ENCODE results near the gene MRPL33. TPM values are rescaled to one million over a fixed set of nuclear protein-coding genes. Genes with fewer than 3 reads are reported as not detected.

MRPL33 gene
- total and polyA plus RNA-seq, 2 experiments from 2014 or later = 80.5 to 310 TPM

- TF ChIP-seq ZNF462 (CRISPR knock-in tag; IDR thresholded peaks at IDR 0.05) (no peak), JUNB (IDR thresholded peaks at IDR 0.05; ENCODE audit: unreplicated experiment) (no peak), NANOG (IDR thresholded peaks at IDR 0.05; ENCODE audit: borderline replicate concordance) (no peak)
These were observed 28.1 kb downstream of the MRPL33 start (continued) for GRCh38 chr2:27799646-27800010.

- Histone ChIP-seq H2AFZ (no peak overlapping the region), H3K4me1 (ENCODE audit: insufficient read depth) (no peaks in the 10 kb centered on the region), H3K27me3 (ENCODE audit: insufficient read depth) (no peaks in the 10 kb centered on the region), H3K36me3 (ENCODE audit: insufficient read depth) (no peaks in the 10 kb centered on the region), H3K27ac (ENCODE audit: low read depth) (no peak overlapping the region), H3K79me2 (replicated peaks; ENCODE audit: insufficient read depth) (no peaks in the 10 kb centered on the region), H3F3A (replicated peaks; ENCODE audit: low read depth) (no peaks in the 10 kb centered on the region), H3K4me2 (no peak overlapping the region), H4K20me1 (replicated peaks; ENCODE audit: insufficient read depth) (no peaks in the 10 kb centered on the region), H3K9me2 (ENCODE audit: insufficient read depth) (no peaks in the 10 kb centered on the region), H3K4me3 (no peak overlapping the region)
- no peaks in the 10 kb centered on the region; the same call in 2 of the 3 replicates for H3K9me3 Mint-ChIP-seq
- no peaks in the 10 kb centered on the region for H3K36me3 Mint-ChIP-seq (ENCODE audit: low read depth)
- ATAC-seq (no peak), DNase-seq (ENCODE audit: low spot score) (no peak)
- no peak overlapping the region for H3K4me3 Mint-ChIP-seq
- no peaks in the 10 kb centered on the region for H3K4me1 Mint-ChIP-seq
- no peak overlapping the region; the same call in 1 of the 2 replicates for H3K27ac Mint-ChIP-seq
- H3K27me3 Mint-ChIP-seq (ENCODE audit: insufficient read depth, low read depth, poor library complexity) = peaks cover 3% of the 10 kb centered on the region
- TF ChIP-seq, protein P1, sequence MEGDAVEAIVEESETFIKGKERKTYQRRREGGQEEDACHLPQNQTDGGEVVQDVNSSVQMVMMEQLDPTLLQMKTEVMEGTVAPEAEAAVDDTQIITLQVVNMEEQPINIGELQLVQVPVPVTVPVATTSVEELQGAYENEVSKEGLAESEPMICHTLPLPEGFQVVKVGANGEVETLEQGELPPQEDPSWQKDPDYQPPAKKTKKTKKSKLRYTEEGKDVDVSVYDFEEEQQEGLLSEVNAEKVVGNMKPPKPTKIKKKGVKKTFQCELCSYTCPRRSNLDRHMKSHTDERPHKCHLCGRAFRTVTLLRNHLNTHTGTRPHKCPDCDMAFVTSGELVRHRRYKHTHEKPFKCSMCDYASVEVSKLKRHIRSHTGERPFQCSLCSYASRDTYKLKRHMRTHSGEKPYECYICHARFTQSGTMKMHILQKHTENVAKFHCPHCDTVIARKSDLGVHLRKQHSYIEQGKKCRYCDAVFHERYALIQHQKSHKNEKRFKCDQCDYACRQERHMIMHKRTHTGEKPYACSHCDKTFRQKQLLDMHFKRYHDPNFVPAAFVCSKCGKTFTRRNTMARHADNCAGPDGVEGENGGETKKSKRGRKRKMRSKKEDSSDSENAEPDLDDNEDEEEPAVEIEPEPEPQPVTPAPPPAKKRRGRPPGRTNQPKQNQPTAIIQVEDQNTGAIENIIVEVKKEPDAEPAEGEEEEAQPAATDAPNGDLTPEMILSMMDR (conservative IDR thresholded peaks at IDR 0.05; ENCODE audit: low read depth in 2 of 2) = no peak
- TF ChIP-seq EZH2 (IDR thresholded peaks at IDR 0.05; ENCODE audit: low read depth, unreplicated experiment) = no peak
- TF ChIP-seq, protein P2, sequence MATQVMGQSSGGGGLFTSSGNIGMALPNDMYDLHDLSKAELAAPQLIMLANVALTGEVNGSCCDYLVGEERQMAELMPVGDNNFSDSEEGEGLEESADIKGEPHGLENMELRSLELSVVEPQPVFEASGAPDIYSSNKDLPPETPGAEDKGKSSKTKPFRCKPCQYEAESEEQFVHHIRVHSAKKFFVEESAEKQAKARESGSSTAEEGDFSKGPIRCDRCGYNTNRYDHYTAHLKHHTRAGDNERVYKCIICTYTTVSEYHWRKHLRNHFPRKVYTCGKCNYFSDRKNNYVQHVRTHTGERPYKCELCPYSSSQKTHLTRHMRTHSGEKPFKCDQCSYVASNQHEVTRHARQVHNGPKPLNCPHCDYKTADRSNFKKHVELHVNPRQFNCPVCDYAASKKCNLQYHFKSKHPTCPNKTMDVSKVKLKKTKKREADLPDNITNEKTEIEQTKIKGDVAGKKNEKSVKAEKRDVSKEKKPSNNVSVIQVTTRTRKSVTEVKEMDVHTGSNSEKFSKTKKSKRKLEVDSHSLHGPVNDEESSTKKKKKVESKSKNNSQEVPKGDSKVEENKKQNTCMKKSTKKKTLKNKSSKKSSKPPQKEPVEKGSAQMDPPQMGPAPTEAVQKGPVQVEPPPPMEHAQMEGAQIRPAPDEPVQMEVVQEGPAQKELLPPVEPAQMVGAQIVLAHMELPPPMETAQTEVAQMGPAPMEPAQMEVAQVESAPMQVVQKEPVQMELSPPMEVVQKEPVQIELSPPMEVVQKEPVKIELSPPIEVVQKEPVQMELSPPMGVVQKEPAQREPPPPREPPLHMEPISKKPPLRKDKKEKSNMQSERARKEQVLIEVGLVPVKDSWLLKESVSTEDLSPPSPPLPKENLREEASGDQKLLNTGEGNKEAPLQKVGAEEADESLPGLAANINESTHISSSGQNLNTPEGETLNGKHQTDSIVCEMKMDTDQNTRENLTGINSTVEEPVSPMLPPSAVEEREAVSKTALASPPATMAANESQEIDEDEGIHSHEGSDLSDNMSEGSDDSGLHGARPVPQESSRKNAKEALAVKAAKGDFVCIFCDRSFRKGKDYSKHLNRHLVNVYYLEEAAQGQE (IDR thresholded peaks at IDR 0.05; ENCODE audit: unreplicated experiment) = no peak
- no peak for TF ChIP-seq JUNB (IDR thresholded peaks at IDR 0.05; ENCODE audit: unreplicated experiment)
- TF ChIP-seq ZNF114 (CRISPR knock-in tag; IDR thresholded peaks at IDR 0.05) = no peak
- no peak for TF ChIP-seq ZNF331 (CRISPR knock-in tag; IDR thresholded peaks at IDR 0.05; ENCODE audit: low read depth)
These were observed 29.3 kb downstream of the MRPL33 start for GRCh38 chr2:27800856-27801255.
